ENCODE results near the gene ADAT2.

Gene ADAT2

GRCh38 chr6:143394389-143394788 is 56.1 kb downstream of the ADAT2 start:
- Histone ChIP-seq H3K9me3 (ENCODE audit: control insufficient read depth, low read depth, low read length) (no peaks in the 10 kb centered on the region), H3K4me3 (ENCODE audit: low read length) (no peak overlapping the region), H3K9ac (ENCODE audit: low read length) (no peak overlapping the region), H3K27ac (ENCODE audit: low read length) (no peak overlapping the region), H3K4me1 (ENCODE audit: control insufficient read depth, low read depth, low read length) (peaks cover 2% of the 10 kb centered on the region), H3K36me3 (ENCODE audit: control insufficient read depth, low read depth, low read length) (no peaks in the 10 kb centered on the region), H3K27me3 (ENCODE audit: control insufficient read depth, insufficient read depth, low read length) (no peaks in the 10 kb centered on the region)

- H3K9ac ChIP-seq (ENCODE audit: low read length), result no peak overlapping the region
- no peaks in the 10 kb centered on the region for H3K36me3 ChIP-seq (ENCODE audit: control insufficient read depth, low read depth, low read length)
- H3K4me3 ChIP-seq (ENCODE audit: low read length), result no peak overlapping the region
- H3K27me3 ChIP-seq (ENCODE audit: control insufficient read depth, insufficient read depth, low read length), result no peaks in the 10 kb centered on the region
- H3K27ac ChIP-seq (ENCODE audit: low read length), result no peak overlapping the region
- no peaks in the 10 kb centered on the region for H3K9me3 ChIP-seq (ENCODE audit: control insufficient read depth, low read depth, low read length)
- no peaks in the 10 kb centered on the region for H3K4me1 ChIP-seq (ENCODE audit: control insufficient read depth, low read depth, low read length)
Measured at GRCh38 chr6:143390278-143390677, 60.2 kb downstream of the ADAT2 start.

GRCh38 chr6:143385636-143386035 is 64.9 kb downstream of the ADAT2 start:
- Histone ChIP-seq H3K4me3 (ENCODE audit: low read length) (no peak overlapping the region), H3K9ac (ENCODE audit: low read length) (no peak overlapping the region), H3K9me3 (ENCODE audit: control insufficient read depth, low read depth, low read length) (no peaks in the 10 kb centered on the region), H3K4me1 (ENCODE audit: control insufficient read depth, low read depth, low read length) (no peaks in the 10 kb centered on the region), H3K27me3 (ENCODE audit: control insufficient read depth, insufficient read depth, low read length) (no peaks in the 10 kb centered on the region), H3K36me3 (ENCODE audit: control insufficient read depth, low read depth, low read length) (no peaks in the 10 kb centered on the region), H3K27ac (ENCODE audit: low read length) (no peak overlapping the region)

GRCh38 chr6:143376861-143377260 is 73.6 kb downstream of the ADAT2 start:
- no peak overlapping the region for H3K9ac ChIP-seq (ENCODE audit: low read length)
- no peak overlapping the region for H3K27ac ChIP-seq (ENCODE audit: low read length)
- no peaks in the 10 kb centered on the region for H3K4me1 ChIP-seq (ENCODE audit: control insufficient read depth, low read depth, low read length)
- H3K4me3 ChIP-seq (ENCODE audit: low read length), result no peak overlapping the region
- H3K36me3 ChIP-seq (ENCODE audit: control insufficient read depth, low read depth, low read length), result no peaks in the 10 kb centered on the region
- H3K27me3 ChIP-seq (ENCODE audit: control insufficient read depth, insufficient read depth, low read length), result no peaks in the 10 kb centered on the region
- H3K9me3 ChIP-seq (ENCODE audit: control insufficient read depth, low read depth, low read length), result no peaks in the 10 kb centered on the region

- H3K4me1 ChIP-seq (ENCODE audit: control insufficient read depth, low read depth, low read length), result no peaks in the 10 kb centered on the region
- H3K36me3 ChIP-seq (ENCODE audit: control insufficient read depth, low read depth, low read length), result no peaks in the 10 kb centered on the region
- H3K27ac ChIP-seq (ENCODE audit: low read length), result no peak overlapping the region
- H3K9ac ChIP-seq (ENCODE audit: low read length), result no peak overlapping the region
- no peaks in the 10 kb centered on the region for H3K27me3 ChIP-seq (ENCODE audit: control insufficient read depth, insufficient read depth, low read length)
- H3K9me3 ChIP-seq (ENCODE audit: control insufficient read depth, low read depth, low read length), result no peaks in the 10 kb centered on the region
- H3K4me3 ChIP-seq (ENCODE audit: low read length), result no peak overlapping the region
Measured at GRCh38 chr6:143376375-143376774, 74.1 kb downstream of the ADAT2 start.

- Histone ChIP-seq H3K4me1 (ENCODE audit: control insufficient read depth, low read depth, low read length) (no peaks in the 10 kb centered on the region), H3K27ac (ENCODE audit: low read length) (no peak overlapping the region), H3K9me3 (ENCODE audit: control insufficient read depth, low read depth, low read length) (no peaks in the 10 kb centered on the region), H3K36me3 (ENCODE audit: control insufficient read depth, low read depth, low read length) (no peaks in the 10 kb centered on the region), H3K27me3 (ENCODE audit: control insufficient read depth, insufficient read depth, low read length) (no peaks in the 10 kb centered on the region), H3K9ac (ENCODE audit: low read length) (no peak overlapping the region), H3K4me3 (ENCODE audit: low read length) (no peak overlapping the region)
Measured at GRCh38 chr6:143375022-143375585, 75.4 kb downstream of the ADAT2 start.

- no peaks in the 10 kb centered on the region for H3K9me3 ChIP-seq (ENCODE audit: control insufficient read depth, low read depth, low read length)
- no peak overlapping the region for H3K27ac ChIP-seq (ENCODE audit: low read length)
- no peak overlapping the region for H3K4me3 ChIP-seq (ENCODE audit: low read length)
- H3K4me1 ChIP-seq (ENCODE audit: control insufficient read depth, low read depth, low read length), result no peaks in the 10 kb centered on the region
- no peak overlapping the region for H3K9ac ChIP-seq (ENCODE audit: low read length)
- H3K36me3 ChIP-seq (ENCODE audit: control insufficient read depth, low read depth, low read length), result no peaks in the 10 kb centered on the region
- H3K27me3 ChIP-seq (ENCODE audit: control insufficient read depth, insufficient read depth, low read length), result no peaks in the 10 kb centered on the region
Measured at GRCh38 chr6:143374014-143374413, 76.5 kb downstream of the ADAT2 start.
